HEK293 (cell line): ENCODE data around the gene GRIN3A.

ENCODE experiments used
- CTCF ChIA-PET: fragments of 350-600 bp; formaldehyde crosslinking; extraction: SDS; loops from one replicate; lab custom pipeline; 2021; ENCODE audit warnings: antibody characterized with exemption; lab: Yijun Ruan, JAX
- POLR2A ChIA-PET: fragments of 300-600 bp; formaldehyde crosslinking; extraction: SDS; loops from one replicate; lab custom pipeline; 2020; ENCODE audit warnings: antibody characterized with exemption, inconsistent platforms; lab: Yijun Ruan, JAX
- H3K27ac ChIP-seq: fragments of 200-500 bp; sonication (Bioruptor generic); 2 replicates; pipeline ENCODE4 v1.5.1; 2014; ENCODE audit warnings: low read depth, low read length, control low read depth, inconsistent platforms; ENCODE audit errors: extremely low read depth
- H3K36me3 ChIP-seq, 2 experiments: fragments of 200-500 bp in 1 of 2; sonication (Bioruptor generic) in 1 of 2; 1 replicate in 1 of 2; 2 replicates in 1 of 2; pipeline ENCODE4 v1.5.1; 2014 to 2017; ENCODE audit warnings: inconsistent platforms in 2 of 2, low read length in 2 of 2; ENCODE audit not compliant: control insufficient read depth in 2 of 2, insufficient read depth in 1 of 2
- H3K4me1 ChIP-seq: fragments of 200-500 bp; sonication (Bioruptor generic); 2 replicates; pipeline ENCODE4 v1.5.1; 2014; ENCODE audit warnings: mild to moderate bottlenecking, low read length, inconsistent platforms; ENCODE audit not compliant: control insufficient read depth, insufficient read depth
- H3K4me3 ChIP-seq: 2 replicates; pipeline ENCODE4 v1.5.1; 2011; ENCODE audit warnings: low read depth, mild to moderate bottlenecking, control low read depth, low read length, moderate library complexity
- H3K9me3 ChIP-seq: fragments of 200-500 bp; sonication (Bioruptor generic); 2 replicates; pipeline ENCODE4 v1.5.1; 2014; ENCODE audit warnings: low read depth, low read length, inconsistent platforms; ENCODE audit not compliant: control insufficient read depth, insufficient read depth
- EGR2 ChIP-seq: fragments of 450-650 bp; formaldehyde crosslinking; IDR thresholded peaks from 2 replicates; pipeline ENCODE4 v1.5.1; 2016; ENCODE audit warnings: low read depth, missing biosample characterization, missing genetic modification characterization
- GLI4 ChIP-seq: fragments of 450-650 bp; formaldehyde crosslinking; IDR thresholded peaks from 2 replicates; pipeline ENCODE4 v1.5.1; 2016; ENCODE audit warnings: missing biosample characterization, missing genetic modification characterization
- GLIS2 ChIP-seq: fragments of 450-650 bp; formaldehyde crosslinking; IDR thresholded peaks from 2 replicates; pipeline ENCODE4 v1.5.1; 2016; ENCODE audit warnings: missing biosample characterization, missing genetic modification characterization
- KLF8 ChIP-seq: fragments of 450-650 bp; formaldehyde crosslinking; IDR thresholded peaks from 2 replicates; pipeline ENCODE4 v1.5.1; 2016; ENCODE audit warnings: missing biosample characterization, missing genetic modification characterization
- SP2 ChIP-seq: fragments of 450-650 bp; formaldehyde crosslinking; IDR thresholded peaks from 2 replicates; pipeline ENCODE4 v1.5.1; 2016; ENCODE audit warnings: missing biosample characterization, missing genetic modification characterization
- ZBTB21 ChIP-seq: fragments of 450-650 bp; formaldehyde crosslinking; IDR thresholded peaks from 2 replicates; pipeline ENCODE4 v1.5.1; 2017; ENCODE audit warnings: missing biosample characterization, missing genetic modification characterization
- ZFP3 ChIP-seq: fragments of 450-650 bp; formaldehyde crosslinking; IDR thresholded peaks from 2 replicates; pipeline ENCODE4 v1.5.1; 2016; ENCODE audit warnings: low read depth, missing biosample characterization, missing genetic modification characterization
- ZNF114 ChIP-seq: fragments of 450-650 bp; formaldehyde crosslinking; IDR thresholded peaks from 2 replicates; pipeline ENCODE4 v1.5.0; 2017; ENCODE audit warnings: missing biosample characterization, missing genetic modification characterization
- ZNF2 ChIP-seq: fragments of 450-650 bp; formaldehyde crosslinking; IDR thresholded peaks from 2 replicates; pipeline ENCODE4 v1.5.1; 2016; ENCODE audit warnings: missing biosample characterization, missing genetic modification characterization
- ZNF202 ChIP-seq: fragments of 450-650 bp; formaldehyde crosslinking; IDR thresholded peaks from 2 replicates; pipeline ENCODE4 v1.5.1; 2016; ENCODE audit warnings: missing biosample characterization, missing genetic modification characterization, borderline replicate concordance
- ZNF214 ChIP-seq: fragments of 450-650 bp; formaldehyde crosslinking; IDR thresholded peaks from 2 replicates; pipeline ENCODE4 v1.5.1; 2017; ENCODE audit warnings: missing biosample characterization, mild to moderate bottlenecking, missing genetic modification characterization, borderline replicate concordance
- ZNF24 ChIP-seq: fragments of 450-650 bp; formaldehyde crosslinking; IDR thresholded peaks from 2 replicates; pipeline ENCODE4 v1.5.1; 2016; ENCODE audit warnings: missing biosample characterization, missing genetic modification characterization
- ZNF311 ChIP-seq: fragments of 450-650 bp; formaldehyde crosslinking; IDR thresholded peaks from 2 replicates; pipeline ENCODE4 v1.5.1; 2017; ENCODE audit warnings: missing biosample characterization, missing genetic modification characterization, borderline replicate concordance
- ZNF324 ChIP-seq: fragments of 450-650 bp; formaldehyde crosslinking; IDR thresholded peaks from 2 replicates; pipeline ENCODE4 v1.5.1; 2016; ENCODE audit warnings: missing biosample characterization, missing genetic modification characterization
- ZNF548 ChIP-seq: fragments of 450-650 bp; formaldehyde crosslinking; IDR thresholded peaks from 2 replicates; pipeline ENCODE4 v1.5.1; 2016; ENCODE audit warnings: missing biosample characterization, missing genetic modification characterization
- ZNF555 ChIP-seq: fragments of 450-650 bp; formaldehyde crosslinking; conservative IDR thresholded peaks from 2 replicates; pipeline ENCODE4 v1.5.1; 2017; ENCODE audit warnings: missing biosample characterization, mild to moderate bottlenecking, missing genetic modification characterization, inconsistent platforms
- ZNF571 ChIP-seq: fragments of 450-650 bp; formaldehyde crosslinking; IDR thresholded peaks from 2 replicates; pipeline ENCODE4 v1.5.0; 2017; ENCODE audit warnings: missing biosample characterization, missing genetic modification characterization
- ZNF623 ChIP-seq: fragments of 450-650 bp; formaldehyde crosslinking; IDR thresholded peaks from 2 replicates; pipeline ENCODE4 v1.5.1; 2016; ENCODE audit warnings: missing biosample characterization, missing genetic modification characterization
- ZNF626 ChIP-seq: fragments of 450-650 bp; sonication (Bioruptor Pico); formaldehyde crosslinking; IDR thresholded peaks from 2 replicates; pipeline ENCODE4 v1.5.1; 2018; ENCODE audit warnings: missing biosample characterization, missing genetic modification characterization, inconsistent platforms
- ZNF658 ChIP-seq: fragments of 450-650 bp; formaldehyde crosslinking; IDR thresholded peaks from 2 replicates; pipeline ENCODE4; 2016; ENCODE audit warnings: missing biosample characterization, missing genetic modification characterization
- ZNF791 ChIP-seq: fragments of 450-650 bp; formaldehyde crosslinking; IDR thresholded peaks from 2 replicates; pipeline ENCODE4 v1.5.1; 2016; ENCODE audit warnings: missing biosample characterization, missing genetic modification characterization
- ZSCAN30 ChIP-seq: fragments of 450-650 bp; IDR thresholded peaks from 2 replicates; pipeline ENCODE4 v1.5.1; 2018; ENCODE audit warnings: missing biosample characterization, mild to moderate bottlenecking, missing genetic modification characterization, moderate library complexity
- TF ChIP-seq, protein P1 (sequence below): fragments of 450-650 bp; formaldehyde crosslinking; IDR thresholded peaks from 2 replicates; pipeline ENCODE4 v1.5.1; 2016; ENCODE audit warnings: missing biosample characterization, missing genetic modification characterization
- TF ChIP-seq, protein P2 (sequence below): fragments of 450-650 bp; formaldehyde crosslinking; IDR thresholded peaks from 2 replicates; pipeline ENCODE4 v1.5.1; 2016; ENCODE audit warnings: missing biosample characterization, missing genetic modification characterization
- TF ChIP-seq, protein P3 (sequence below): fragments of 450-650 bp; formaldehyde crosslinking; IDR thresholded peaks from 2 replicates; pipeline ENCODE4 v1.5.1; 2017; ENCODE audit warnings: missing biosample characterization, missing genetic modification characterization

The GRIN3A gene

DNA sequence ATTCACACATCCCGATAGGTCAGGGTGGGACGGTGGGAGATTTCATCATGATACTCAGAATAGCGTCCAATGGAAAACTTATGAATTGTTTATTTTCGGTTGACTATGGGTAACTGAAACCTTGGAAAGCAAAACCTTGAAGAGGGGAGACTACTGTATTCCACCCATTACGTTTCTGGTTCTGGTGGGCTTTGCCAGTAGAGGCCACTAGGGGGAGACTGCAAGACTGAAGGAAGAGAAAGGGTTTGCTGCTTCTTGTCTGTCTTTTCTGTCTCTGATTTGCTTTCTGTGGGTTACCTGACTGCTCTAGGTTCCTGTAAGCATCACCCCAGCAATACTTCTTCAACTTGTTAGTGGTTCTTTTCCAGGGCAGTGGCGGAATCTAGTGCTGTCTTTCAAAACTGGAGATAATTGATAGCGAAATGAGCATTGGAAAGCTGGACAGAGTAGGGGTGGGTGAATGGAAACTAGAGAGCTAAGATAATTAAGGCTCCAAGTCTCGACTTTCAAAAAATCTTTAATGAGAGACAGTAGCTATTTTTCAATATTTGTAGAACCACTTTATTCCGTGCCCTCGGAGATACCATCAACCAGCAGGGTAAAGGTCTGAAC, 27.0 kb downstream of the GRIN3A start:
- Histone ChIP-seq H3K36me3 (no peaks in the 10 kb centered on the region), H3K4me3 (no peak overlapping the region), H3K9me3 (no peaks in the 10 kb centered on the region), H3K4me1 (no peaks in the 10 kb centered on the region), H3K27ac (no peak overlapping the region)
- TF ChIP-seq ZNF24 (tag by site-specific recombination) (no peak), EGR2 (no peak), KLF8 (tag by site-specific recombination) (no peak), ZNF324 (tag by site-specific recombination) (no peak)
- TF ChIP-seq, protein P1, sequence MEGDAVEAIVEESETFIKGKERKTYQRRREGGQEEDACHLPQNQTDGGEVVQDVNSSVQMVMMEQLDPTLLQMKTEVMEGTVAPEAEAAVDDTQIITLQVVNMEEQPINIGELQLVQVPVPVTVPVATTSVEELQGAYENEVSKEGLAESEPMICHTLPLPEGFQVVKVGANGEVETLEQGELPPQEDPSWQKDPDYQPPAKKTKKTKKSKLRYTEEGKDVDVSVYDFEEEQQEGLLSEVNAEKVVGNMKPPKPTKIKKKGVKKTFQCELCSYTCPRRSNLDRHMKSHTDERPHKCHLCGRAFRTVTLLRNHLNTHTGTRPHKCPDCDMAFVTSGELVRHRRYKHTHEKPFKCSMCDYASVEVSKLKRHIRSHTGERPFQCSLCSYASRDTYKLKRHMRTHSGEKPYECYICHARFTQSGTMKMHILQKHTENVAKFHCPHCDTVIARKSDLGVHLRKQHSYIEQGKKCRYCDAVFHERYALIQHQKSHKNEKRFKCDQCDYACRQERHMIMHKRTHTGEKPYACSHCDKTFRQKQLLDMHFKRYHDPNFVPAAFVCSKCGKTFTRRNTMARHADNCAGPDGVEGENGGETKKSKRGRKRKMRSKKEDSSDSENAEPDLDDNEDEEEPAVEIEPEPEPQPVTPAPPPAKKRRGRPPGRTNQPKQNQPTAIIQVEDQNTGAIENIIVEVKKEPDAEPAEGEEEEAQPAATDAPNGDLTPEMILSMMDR (tag by site-specific recombination): no peak
- CTCF ChIA-PET: interaction anchor here (0.6 to 1.1 kb wide), 15 partner anchors 8 to 932 kb away, joined by 3 to 5 read pairs (median 3); no protein-coding TSS in a partner anchor
- POLR2A ChIA-PET: no interaction called here

DNA sequence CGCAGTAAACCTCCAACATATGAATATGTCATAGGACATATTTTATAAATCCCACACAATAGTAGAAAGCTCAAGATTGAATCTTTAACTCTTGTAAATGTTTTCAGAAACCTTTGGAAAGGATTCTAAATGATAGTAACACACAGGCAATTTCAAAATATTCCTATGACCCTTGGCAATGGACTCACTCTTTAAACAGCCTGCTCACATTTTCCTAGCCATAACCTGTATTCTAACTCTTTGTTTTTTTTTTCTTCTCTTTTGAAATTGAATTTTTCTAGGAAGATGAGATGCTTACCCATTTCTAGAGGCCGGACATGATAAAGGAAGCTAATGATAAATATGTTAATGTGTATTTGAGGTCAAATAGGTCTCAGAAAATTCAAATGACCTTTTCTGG, 29.6 kb downstream of the GRIN3A start:
- no peaks in the 10 kb centered on the region for H3K36me3 ChIP-seq
- no peak overlapping the region for H3K27ac ChIP-seq
- ChIA-PET CTCF (no interaction called here), POLR2A (no interaction called here)
- no peaks in the 10 kb centered on the region for H3K4me1 ChIP-seq
- H3K4me3 ChIP-seq: no peak overlapping the region
- H3K9me3 ChIP-seq: no peaks in the 10 kb centered on the region
- TF ChIP-seq ZNF202 (tag by site-specific recombination) (no peak), ZNF548 (no peak), GLIS2 (no peak), ZNF623 (no peak), ZFP3 (no peak), ZNF658 (tag by site-specific recombination) (no peak), ZNF626 (tag by site-specific recombination) (no peak), ZNF214 (tag by site-specific recombination) (no peak), ZSCAN30 (no peak), ZNF571 (tag by site-specific recombination) (no peak), ZBTB21 (no peak), ZNF791 (tag by site-specific recombination) (no peak), ZNF114 (tag by site-specific recombination) (no peak), ZNF2 (no peak), ZNF311 (tag by site-specific recombination) (no peak), SP2 (tag by site-specific recombination) (no peak), ZNF555 (tag by site-specific recombination) (no peak), GLI4 (tag by site-specific recombination) (no peak)
- TF ChIP-seq, protein P2, sequence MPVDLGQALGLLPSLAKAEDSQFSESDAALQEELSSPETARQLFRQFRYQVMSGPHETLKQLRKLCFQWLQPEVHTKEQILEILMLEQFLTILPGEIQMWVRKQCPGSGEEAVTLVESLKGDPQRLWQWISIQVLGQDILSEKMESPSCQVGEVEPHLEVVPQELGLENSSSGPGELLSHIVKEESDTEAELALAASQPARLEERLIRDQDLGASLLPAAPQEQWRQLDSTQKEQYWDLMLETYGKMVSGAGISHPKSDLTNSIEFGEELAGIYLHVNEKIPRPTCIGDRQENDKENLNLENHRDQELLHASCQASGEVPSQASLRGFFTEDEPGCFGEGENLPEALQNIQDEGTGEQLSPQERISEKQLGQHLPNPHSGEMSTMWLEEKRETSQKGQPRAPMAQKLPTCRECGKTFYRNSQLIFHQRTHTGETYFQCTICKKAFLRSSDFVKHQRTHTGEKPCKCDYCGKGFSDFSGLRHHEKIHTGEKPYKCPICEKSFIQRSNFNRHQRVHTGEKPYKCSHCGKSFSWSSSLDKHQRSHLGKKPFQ: no peak
- TF ChIP-seq, protein P3, sequence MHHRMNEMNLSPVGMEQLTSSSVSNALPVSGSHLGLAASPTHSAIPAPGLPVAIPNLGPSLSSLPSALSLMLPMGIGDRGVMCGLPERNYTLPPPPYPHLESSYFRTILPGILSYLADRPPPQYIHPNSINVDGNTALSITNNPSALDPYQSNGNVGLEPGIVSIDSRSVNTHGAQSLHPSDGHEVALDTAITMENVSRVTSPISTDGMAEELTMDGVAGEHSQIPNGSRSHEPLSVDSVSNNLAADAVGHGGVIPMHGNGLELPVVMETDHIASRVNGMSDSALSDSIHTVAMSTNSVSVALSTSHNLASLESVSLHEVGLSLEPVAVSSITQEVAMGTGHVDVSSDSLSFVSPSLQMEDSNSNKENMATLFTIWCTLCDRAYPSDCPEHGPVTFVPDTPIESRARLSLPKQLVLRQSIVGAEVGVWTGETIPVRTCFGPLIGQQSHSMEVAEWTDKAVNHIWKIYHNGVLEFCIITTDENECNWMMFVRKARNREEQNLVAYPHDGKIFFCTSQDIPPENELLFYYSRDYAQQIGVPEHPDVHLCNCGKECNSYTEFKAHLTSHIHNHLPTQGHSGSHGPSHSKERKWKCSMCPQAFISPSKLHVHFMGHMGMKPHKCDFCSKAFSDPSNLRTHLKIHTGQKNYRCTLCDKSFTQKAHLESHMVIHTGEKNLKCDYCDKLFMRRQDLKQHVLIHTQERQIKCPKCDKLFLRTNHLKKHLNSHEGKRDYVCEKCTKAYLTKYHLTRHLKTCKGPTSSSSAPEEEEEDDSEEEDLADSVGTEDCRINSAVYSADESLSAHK (tag by site-specific recombination): no peak
